ENCODE results near the gene KCTD16.

The KCTD16 gene

GRCh38 chr5:144370273-144370672 is 199.6 kb downstream of the KCTD16 start:
- ChIA-PET POLR2A (no interaction called here), CTCF (no interaction called here)
- no peak for TF ChIP-seq CTBP1 (IDR thresholded peaks at IDR 0.05; ENCODE audit: borderline replicate concordance)
- TF ChIP-seq TARDBP (IDR thresholded peaks at IDR 0.05): no peak
- TF ChIP-seq ZNF384 (IDR thresholded peaks at IDR 0.05): no peak
- no peak for TF ChIP-seq L3MBTL2 (conservative IDR thresholded peaks at IDR 0.05)
- TF ChIP-seq, protein P1, sequence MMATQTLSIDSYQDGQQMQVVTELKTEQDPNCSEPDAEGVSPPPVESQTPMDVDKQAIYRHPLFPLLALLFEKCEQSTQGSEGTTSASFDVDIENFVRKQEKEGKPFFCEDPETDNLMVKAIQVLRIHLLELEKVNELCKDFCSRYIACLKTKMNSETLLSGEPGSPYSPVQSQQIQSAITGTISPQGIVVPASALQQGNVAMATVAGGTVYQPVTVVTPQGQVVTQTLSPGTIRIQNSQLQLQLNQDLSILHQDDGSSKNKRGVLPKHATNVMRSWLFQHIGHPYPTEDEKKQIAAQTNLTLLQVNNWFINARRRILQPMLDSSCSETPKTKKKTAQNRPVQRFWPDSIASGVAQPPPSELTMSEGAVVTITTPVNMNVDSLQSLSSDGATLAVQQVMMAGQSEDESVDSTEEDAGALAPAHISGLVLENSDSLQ (IDR thresholded peaks at IDR 0.05): no peak
- no peak for DNase-seq (ENCODE audit: extremely low spot score)

DNA sequence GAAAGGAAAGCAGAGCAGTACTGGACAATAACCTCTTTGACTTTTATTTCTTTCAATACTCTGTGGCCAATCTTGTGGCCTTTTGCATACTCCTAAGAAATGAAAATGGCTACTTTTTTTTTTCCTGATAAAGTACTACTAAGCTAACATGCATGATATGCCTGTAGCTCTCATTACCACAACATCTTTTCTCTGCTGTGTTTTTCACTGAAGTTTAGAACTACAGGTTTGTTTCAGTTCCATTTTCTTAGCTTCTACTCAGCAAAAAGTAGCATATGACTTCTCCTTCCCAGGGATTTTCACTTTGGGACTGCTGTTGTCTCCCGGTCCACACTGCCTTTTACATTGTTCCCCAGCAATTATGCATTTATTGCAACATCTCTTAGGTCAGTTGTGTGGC is 204.0 kb downstream of the KCTD16 start:
- ChIA-PET POLR2A (no interaction called here), CTCF (interaction anchor here (0.7 kb wide), 1 partner anchor 61 kb away, joined by 4 read pairs; no protein-coding TSS in a partner anchor)
- DNase-seq (ENCODE audit: extremely low spot score): no peak
- TF ChIP-seq ZNF384 (IDR thresholded peaks at IDR 0.05) (no peak), NFRKB (IDR thresholded peaks at IDR 0.05) (no peak), CTBP1 (IDR thresholded peaks at IDR 0.05; ENCODE audit: borderline replicate concordance) (no peak), LEF1 (IDR thresholded peaks at IDR 0.05; ENCODE audit: borderline replicate concordance) (no peak), SUZ12 (IDR thresholded peaks at IDR 0.05) (no peak), FOXA1 (IDR thresholded peaks at IDR 0.05) (no peak), ELF4 (IDR thresholded peaks at IDR 0.05) (no peak), TARDBP (IDR thresholded peaks at IDR 0.05) (no peak)

DNA sequence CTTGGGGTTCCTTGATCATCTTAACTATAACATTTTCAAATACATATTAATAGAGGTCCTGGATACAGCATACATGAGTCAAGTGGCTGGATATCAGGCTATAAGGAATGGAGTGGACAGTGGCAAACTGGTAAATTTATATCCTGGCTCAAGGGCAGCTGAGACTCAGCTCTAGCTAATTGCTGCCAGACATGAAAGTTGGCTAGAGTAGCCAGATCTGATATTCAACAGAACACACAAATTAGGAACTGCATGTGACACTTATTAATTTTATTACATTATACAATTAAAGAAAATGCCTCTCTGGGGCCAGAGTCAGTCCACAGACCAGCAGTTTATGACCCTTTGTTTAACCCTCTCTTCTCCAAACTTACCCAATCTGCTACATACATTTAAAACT is 206.5 kb downstream of the KCTD16 start:
- TF ChIP-seq BHLHE40 (IDR thresholded peaks at IDR 0.05; ENCODE audit: borderline replicate concordance): no peak
- no peak for TF ChIP-seq ZNF384 (IDR thresholded peaks at IDR 0.05)
- TF ChIP-seq ELF4 (IDR thresholded peaks at IDR 0.05): no peak
- TF ChIP-seq TARDBP (IDR thresholded peaks at IDR 0.05): no peak
- TF ChIP-seq LEF1 (IDR thresholded peaks at IDR 0.05; ENCODE audit: borderline replicate concordance): no peak
- no peak for TF ChIP-seq CTBP1 (IDR thresholded peaks at IDR 0.05; ENCODE audit: borderline replicate concordance)
- no peak for TF ChIP-seq SP1 (IDR thresholded peaks at IDR 0.05)
- no peak for TF ChIP-seq L3MBTL2 (conservative IDR thresholded peaks at IDR 0.05)
- TF ChIP-seq ARNT (IDR thresholded peaks at IDR 0.05): no peak
- no peak for TF ChIP-seq SUZ12 (IDR thresholded peaks at IDR 0.05)
- DNase-seq (ENCODE audit: extremely low spot score): no peak
- CTCF ChIA-PET: no interaction called here

GRCh38 chr5:144378681-144379080 is 208.0 kb downstream of the KCTD16 start:
- no peak for TF ChIP-seq TARDBP (IDR thresholded peaks at IDR 0.05)
- no peak for TF ChIP-seq FOXA1 (IDR thresholded peaks at IDR 0.05)
- no peak for TF ChIP-seq FOXM1 (IDR thresholded peaks at IDR 0.05; ENCODE audit: borderline replicate concordance)
- TF ChIP-seq NFRKB (IDR thresholded peaks at IDR 0.05): no peak
- TF ChIP-seq ZNF384 (IDR thresholded peaks at IDR 0.05): no peak
- TF ChIP-seq CTBP1 (IDR thresholded peaks at IDR 0.05; ENCODE audit: borderline replicate concordance): no peak
- POLR2A ChIA-PET: no interaction called here
- CTCF ChIA-PET: no interaction called here
- DNase-seq (ENCODE audit: extremely low spot score): no peak

More for the DNA sequence above, 206.5 kb downstream of the KCTD16 start:
- POLR2A ChIA-PET: no interaction called here

DNA sequence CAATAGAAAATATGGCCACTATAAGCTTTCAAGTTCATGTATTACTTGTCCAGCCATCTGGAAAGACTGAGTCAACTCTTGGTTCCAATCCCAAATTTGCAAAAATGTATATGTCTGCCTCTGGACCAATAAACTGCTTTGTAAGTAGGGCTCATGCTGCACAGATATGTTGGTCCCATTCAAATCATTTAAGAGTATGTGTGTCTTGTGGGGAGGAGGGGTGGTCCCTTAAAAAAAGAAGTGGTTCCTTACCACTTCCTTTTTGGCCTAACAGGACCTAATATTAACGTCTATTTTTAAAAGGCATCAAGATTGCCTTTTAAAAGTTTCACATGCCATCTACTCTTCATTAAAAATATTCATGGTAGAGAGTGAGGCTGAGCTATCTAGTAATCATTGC is 214.9 kb downstream of the KCTD16 start:
- TF ChIP-seq ZNF384 (IDR thresholded peaks at IDR 0.05) (no peak), HDGF (IDR thresholded peaks at IDR 0.05; ENCODE audit: borderline replicate concordance) (no peak), SUZ12 (IDR thresholded peaks at IDR 0.05) (no peak), SP1 (IDR thresholded peaks at IDR 0.05) (no peak), FOXK2 (IDR thresholded peaks at IDR 0.05) (no peak), CTBP1 (IDR thresholded peaks at IDR 0.05; ENCODE audit: borderline replicate concordance) (no peak), FOXM1 (IDR thresholded peaks at IDR 0.05; ENCODE audit: borderline replicate concordance) (no peak), TARDBP (IDR thresholded peaks at IDR 0.05) (no peak), ELF4 (IDR thresholded peaks at IDR 0.05) (no peak), NFRKB (IDR thresholded peaks at IDR 0.05) (no peak), LEF1 (IDR thresholded peaks at IDR 0.05; ENCODE audit: borderline replicate concordance) (no peak), L3MBTL2 (conservative IDR thresholded peaks at IDR 0.05) (no peak), BHLHE40 (IDR thresholded peaks at IDR 0.05; ENCODE audit: borderline replicate concordance) (no peak), ARNT (IDR thresholded peaks at IDR 0.05) (no peak)
- TF ChIP-seq, protein P1 (IDR thresholded peaks at IDR 0.05): no peak
- no peak for DNase-seq (ENCODE audit: extremely low spot score)
- CTCF ChIA-PET: no interaction called here
- POLR2A ChIA-PET: no interaction called here

- ChIA-PET POLR2A (interaction anchor here (0.6 kb wide), 1 partner anchor 313 kb away, joined by 3 read pairs; no protein-coding TSS in a partner anchor), CTCF (no interaction called here)
- DNase-seq (ENCODE audit: extremely low spot score): no peak
- no peak for TF ChIP-seq ARNT (IDR thresholded peaks at IDR 0.05)
- TF ChIP-seq SP1 (IDR thresholded peaks at IDR 0.05): no peak
Measured at GRCh38 chr5:144386315-144386714, 215.6 kb downstream of the KCTD16 start.

GRCh38 chr5:144390133-144390532 is 219.5 kb downstream of the KCTD16 start:
- POLR2A ChIA-PET: no interaction called here
- no peak for TF ChIP-seq FOXA1 (IDR thresholded peaks at IDR 0.05)
- no peak for TF ChIP-seq NFRKB (IDR thresholded peaks at IDR 0.05)
- no peak for TF ChIP-seq SUZ12 (IDR thresholded peaks at IDR 0.05)
- TF ChIP-seq FOXK2 (IDR thresholded peaks at IDR 0.05): no peak
- no peak for TF ChIP-seq L3MBTL2 (conservative IDR thresholded peaks at IDR 0.05)
- no peak for TF ChIP-seq FOXM1 (IDR thresholded peaks at IDR 0.05; ENCODE audit: borderline replicate concordance)
- TF ChIP-seq ZNF384 (IDR thresholded peaks at IDR 0.05): no peak
- no peak for TF ChIP-seq ARNT (IDR thresholded peaks at IDR 0.05)
- TF ChIP-seq ELF4 (IDR thresholded peaks at IDR 0.05): no peak
- no peak for TF ChIP-seq LEF1 (IDR thresholded peaks at IDR 0.05; ENCODE audit: borderline replicate concordance)
- TF ChIP-seq CTBP1 (IDR thresholded peaks at IDR 0.05; ENCODE audit: borderline replicate concordance): no peak
- no peak for TF ChIP-seq HDGF (IDR thresholded peaks at IDR 0.05; ENCODE audit: borderline replicate concordance)
- no peak for TF ChIP-seq TARDBP (IDR thresholded peaks at IDR 0.05)
- CTCF ChIA-PET: interaction anchor here (0.7 kb wide), 1 partner anchor 1653 kb away, joined by 3 read pairs; no protein-coding TSS in a partner anchor
- peak; percentile 8 for DNase-seq (ENCODE audit: extremely low spot score)
